ENCODE measurements around the gene KDM5C.
A peak's percentile ranks its signal among the peaks of the same experiment; 100 is the strongest.

The KDM5C gene

GRCh38 chrX:53224860-53225797 lies at the start of gene KDM5C:
TSS of gene KDM5C (minus strand) at chrX:53225207. CDS start at chrX:53224889, 318 bp downstream.
- DNase-seq (ENCODE audit: low spot score): peak; percentile 87

- no peak for DNase-seq (ENCODE audit: low spot score)
Observed at GRCh38 chrX:53272808-53273337, 47.9 kb upstream of the KDM5C start.

- DNase-seq (ENCODE audit: low spot score): no peak
Observed at GRCh38 chrX:53269536-53270107, 44.6 kb upstream of the KDM5C start.

DNA sequence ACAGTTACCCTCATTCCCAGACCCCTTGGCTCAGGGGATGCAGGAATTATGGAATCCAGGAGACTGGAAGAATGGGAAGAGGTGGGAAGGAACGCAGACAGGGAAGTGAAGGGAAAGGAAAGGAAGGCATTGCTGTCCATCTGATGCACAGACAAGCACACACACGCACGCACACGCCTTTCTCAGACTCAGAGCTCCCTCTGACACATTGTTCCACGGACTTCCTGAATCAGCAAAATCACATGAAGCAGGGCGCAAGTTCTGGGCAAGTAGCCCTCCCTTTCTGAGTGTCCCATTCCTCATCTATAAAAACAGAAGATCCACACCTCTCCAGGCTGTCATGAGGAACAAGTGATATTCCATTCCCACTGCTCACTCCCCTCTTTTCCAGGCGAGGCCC lies 43.2 kb upstream of the KDM5C start:
- DNase-seq (ENCODE audit: low spot score): no peak

- no peak for DNase-seq (ENCODE audit: low spot score)
Observed at GRCh38 chrX:53266914-53267313, 41.9 kb upstream of the KDM5C start.

DNA sequence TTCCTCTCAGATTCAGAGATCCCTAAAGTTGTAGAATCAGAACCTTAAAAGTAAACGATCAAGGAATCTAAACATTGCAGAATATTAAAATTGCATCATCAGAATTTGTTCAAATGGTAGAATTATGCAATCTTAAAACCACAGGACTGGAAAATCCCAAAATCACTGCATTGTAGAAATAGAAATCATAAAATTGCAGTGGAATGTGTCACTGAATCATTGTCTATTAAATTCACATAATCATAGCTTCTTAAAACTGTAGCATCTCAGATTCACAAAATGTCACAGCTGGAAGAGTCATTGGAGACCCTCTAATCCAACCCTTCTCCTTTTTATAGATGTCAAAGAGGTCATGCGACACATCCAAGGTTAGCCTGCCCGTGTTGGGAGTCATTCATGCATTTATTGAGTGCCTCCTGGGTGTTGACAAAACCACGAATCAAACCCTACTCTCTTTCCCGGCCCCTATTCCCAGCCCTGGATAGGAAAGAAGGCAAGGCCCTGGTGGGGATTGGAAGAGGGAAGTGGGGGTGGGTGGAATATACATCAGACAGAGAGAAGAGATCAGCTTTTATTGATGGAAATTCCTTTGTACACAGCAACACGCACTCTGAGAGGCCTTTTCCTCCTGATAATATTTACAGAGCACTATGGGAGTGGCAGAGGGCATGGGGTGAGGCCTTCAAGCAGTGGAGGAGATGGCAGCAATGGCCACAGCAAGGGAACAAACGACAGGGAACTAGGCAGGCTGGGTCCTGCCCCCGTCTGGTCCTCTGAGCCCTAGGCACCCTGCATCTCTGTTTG lies 41.0 kb upstream of the KDM5C start:
- DNase-seq (ENCODE audit: low spot score): no peak

- no peak for DNase-seq (ENCODE audit: low spot score)
Observed at GRCh38 chrX:53263597-53264094, 38.6 kb upstream of the KDM5C start.

DNA sequence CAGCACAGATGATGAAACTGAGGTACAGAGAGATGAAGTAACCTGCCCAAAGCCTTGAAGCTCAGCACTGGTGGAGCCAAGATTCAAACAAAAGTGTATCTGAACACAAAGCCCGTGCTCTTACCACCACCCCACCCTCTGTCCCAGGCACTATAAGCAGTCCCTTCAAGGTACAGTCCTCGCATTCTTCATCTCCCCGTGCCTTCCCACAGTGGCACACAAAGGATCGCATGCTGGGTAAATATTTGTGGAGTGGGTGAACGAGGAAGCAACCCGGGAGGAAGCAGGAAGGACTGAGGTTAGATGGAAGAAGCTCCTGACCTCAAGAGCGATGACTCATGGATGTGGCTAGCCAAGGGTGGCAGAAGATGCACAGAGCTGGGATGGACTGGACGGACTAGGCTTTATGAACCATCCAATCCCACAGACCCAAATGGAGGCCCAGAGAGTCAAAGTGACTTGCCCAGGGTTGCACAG lies 37.9 kb upstream of the KDM5C start:
- DNase-seq (ENCODE audit: low spot score): no peak

DNA sequence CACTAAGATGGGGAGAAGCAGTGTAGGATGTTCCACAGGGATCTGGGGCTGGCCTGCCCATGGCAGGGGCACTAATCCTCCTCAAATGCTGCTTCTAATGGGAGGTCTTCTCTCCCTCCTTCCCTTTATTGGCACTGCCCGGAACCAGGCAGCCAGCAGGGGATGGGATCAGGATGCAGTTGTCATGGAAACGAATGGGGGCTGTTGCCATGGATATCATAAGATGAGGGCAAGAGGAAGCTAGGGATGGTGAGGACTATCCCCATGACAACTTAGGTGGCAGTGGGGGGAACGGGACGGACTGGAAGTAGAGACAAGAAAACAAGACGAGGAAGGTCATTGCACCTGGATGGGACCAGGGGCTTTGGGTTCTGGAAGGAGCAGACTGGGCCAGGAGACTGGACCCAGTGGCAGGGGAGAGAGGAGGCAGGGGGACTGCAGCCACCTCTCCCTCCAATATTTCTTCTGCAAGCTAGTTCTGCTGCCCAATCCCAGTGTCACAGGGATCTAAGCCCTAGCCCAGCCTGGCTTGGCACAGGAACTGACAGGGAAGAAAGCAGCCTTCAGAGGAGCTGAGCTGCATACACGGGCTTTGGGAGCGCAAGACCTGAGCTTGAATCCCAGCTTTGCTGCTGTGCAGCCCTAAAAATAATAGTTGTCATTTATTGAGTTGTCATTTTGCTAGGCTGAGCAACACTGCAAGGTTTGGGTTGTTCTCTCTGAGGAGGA lies 37.3 kb upstream of the KDM5C start:
- no peak for DNase-seq (ENCODE audit: low spot score)

DNA sequence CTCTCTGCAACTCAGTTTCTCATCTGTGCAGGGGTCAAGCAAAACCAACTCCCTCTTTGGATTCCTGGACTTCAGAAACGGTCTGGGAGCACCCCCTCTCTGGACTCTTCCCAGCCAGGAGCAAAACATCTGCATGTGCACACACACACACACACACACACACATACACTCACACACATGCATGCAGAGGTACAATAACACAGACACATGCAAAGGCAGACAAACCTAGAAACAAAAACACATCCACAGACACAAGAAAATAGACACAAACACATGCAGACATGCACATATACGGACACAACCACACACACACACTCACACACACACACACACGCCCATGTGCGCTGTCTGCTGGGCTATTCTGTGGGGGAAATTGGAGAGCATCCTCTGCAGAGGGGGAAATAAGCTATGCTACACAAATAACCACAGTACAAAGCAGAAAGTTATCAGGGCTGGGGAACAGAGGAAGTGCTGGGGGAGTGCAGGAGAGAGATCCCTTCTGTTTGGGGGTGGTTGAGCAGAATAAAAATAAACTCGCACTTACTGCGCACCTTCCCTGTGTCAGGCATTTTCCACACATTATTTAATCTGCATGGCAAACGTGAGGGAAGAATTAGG lies 36.5 kb upstream of the KDM5C start:
- peak; percentile 47 for DNase-seq (ENCODE audit: low spot score)

DNA sequence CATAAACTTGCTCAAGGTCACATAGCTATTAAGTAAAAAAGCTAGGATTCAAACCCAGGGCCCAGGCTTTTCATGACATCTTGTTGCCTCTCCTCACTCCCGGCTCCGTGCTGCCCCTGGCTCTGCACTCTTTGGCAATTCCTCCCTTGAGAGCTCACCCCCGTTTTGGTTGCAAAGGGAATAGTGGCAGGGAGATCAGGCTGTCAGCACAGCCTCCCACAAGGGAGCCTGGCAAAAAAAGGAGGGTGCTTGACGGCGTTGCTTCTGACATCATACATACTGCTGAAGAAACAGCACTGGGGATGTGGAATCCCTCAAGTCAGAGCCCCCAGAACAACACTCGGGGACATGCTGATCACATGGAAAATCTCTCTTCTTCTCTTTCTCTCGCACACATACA lies 35.8 kb upstream of the KDM5C start:
- DNase-seq (ENCODE audit: low spot score): peak; percentile 43

DNA sequence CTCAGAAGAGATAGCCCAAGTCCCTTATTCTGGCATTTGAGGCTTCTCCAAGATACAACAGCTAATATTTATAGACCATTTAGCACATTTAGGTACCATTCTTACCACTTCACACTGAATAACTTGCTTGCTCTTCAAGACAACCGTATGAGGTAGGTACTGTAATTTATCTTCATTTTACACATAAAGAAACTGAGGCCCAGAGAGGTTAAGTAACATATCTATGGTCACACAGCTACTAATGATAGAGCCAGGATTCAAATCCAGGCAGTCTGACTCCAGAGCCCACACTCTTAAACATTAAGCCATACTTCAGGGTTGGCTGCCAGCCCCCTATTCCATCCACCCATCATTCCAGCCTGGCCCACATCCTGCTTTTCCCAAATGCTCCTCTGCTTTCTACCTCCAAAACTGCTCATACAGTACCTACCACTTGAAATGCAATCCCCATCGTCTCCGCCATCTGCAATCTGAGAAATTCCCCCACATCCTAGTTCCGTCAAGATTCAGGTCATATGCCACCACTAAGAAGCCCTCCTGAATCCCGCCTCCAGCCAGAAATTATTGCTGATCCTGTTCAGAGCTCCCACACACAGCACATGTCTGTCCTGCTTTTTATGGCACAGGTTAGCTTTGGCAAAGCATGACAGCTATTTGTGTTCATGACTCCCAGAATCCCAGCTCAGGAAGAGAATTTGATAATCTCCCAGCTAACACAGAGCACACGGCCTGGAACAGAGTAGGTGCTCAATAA lies 32.8 kb upstream of the KDM5C start:
- peak; percentile 50 for DNase-seq (ENCODE audit: low spot score)

DNA sequence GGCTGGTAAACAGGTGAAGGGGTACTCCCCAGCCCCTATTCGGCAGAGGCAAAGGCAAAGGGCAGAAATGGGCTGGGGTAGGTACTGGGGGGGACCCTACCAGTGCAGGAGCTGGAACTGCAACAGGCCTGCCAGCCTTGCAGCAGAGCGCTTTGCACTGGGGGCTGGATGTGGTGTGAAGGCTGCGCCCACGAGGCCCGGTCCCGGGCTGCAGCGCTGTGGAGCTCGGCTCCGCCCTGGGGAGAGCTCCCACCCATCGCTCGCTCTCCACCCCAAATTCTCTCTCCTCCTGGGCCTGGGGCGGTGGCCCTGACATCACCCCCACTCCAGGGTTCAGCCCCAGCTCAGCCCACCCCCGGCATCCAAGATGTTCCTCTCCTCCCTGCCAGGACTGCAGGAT lies 32.2 kb upstream of the KDM5C start:
- DNase-seq (ENCODE audit: low spot score): no peak

- DNase-seq (ENCODE audit: low spot score): no peak
Observed at GRCh38 chrX:53256446-53257041, 31.5 kb upstream of the KDM5C start.

- no peak for DNase-seq (ENCODE audit: low spot score)
Observed at GRCh38 chrX:53255738-53256191, 30.8 kb upstream of the KDM5C start.

- no peak for DNase-seq (ENCODE audit: low spot score)
Observed at GRCh38 chrX:53254570-53255461, 29.8 kb upstream of the KDM5C start.

GRCh38 chrX:53253293-53254020 lies 28.4 kb upstream of the KDM5C start:
- no peak for DNase-seq (ENCODE audit: low spot score)

DNA sequence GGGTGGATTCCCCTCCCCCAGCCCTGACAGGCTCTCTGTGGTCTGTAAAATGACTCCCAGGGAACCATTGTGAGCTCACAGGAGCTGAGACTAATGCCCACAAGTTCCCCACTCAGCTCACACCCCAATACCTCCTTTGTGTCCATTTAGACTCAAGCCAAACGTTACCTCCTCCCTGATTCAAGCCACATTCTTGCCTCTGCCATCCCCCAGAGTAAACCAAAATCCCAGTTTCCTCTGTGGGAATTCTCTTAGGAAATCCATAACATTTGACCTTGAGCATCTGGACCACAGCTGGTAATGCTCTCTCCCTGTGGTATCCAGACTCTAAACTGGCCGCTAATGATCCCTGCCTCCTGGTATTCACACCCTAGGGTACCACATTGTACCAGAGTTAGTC lies 26.3 kb upstream of the KDM5C start:
- no peak for DNase-seq (ENCODE audit: low spot score)
